HG03439 (cell line): Measurements from ENCODE around the gene KIF18B.

Source experiments
- ATAC-seq: cut with Tn5 transposase; IDR thresholded peaks from one replicate; pipeline ENCODE4 v1.9.1; 2021; ENCODE audit warnings: mild to moderate bottlenecking, moderate library complexity; ENCODE audit not compliant: unreplicated experiment

The KIF18B gene

GRCh38 chr17:44884941-44885340, 62.6 kb downstream of the KIF18B start:
- no peak for ATAC-seq

GRCh38 chr17:44881145-44881544, 66.4 kb downstream of the KIF18B start:
- ATAC-seq: no peak

GRCh38 chr17:44880062-44880461, 67.5 kb downstream of the KIF18B start:
- no peak for ATAC-seq

- ATAC-seq: no peak
Observed at GRCh38 chr17:44879376-44879775, 68.2 kb downstream of the KIF18B start.

- no peak for ATAC-seq
Observed at GRCh38 chr17:44878627-44879221, 68.8 kb downstream of the KIF18B start.

GRCh38 chr17:44877121-44877520, 70.5 kb downstream of the KIF18B start:
- no peak for ATAC-seq

GRCh38 chr17:44875761-44876160, 71.8 kb downstream of the KIF18B start:
- ATAC-seq: no peak
